ENCODE results near the gene OR4D6.

The OR4D6 gene

DNA sequence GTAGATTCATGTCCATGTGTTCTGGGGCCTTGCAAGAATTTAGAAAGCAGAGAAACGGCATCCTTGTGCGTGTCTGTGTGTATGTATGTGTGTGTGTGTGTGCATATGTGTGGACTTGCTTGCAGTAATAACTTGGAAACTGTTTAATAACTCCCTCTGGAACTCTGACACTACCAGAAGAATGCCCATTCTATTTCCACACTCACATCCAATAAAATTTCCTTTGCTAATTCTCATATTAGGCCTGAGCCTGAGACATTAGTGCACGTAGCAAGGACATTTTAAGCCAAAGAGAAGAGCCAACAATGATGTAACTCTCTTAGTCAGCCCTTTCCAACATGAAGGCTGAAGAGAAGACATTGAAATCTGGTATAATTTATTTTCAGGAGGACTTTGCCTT is 3.2 kb downstream of the OR4D6 start:
- H3K27ac ChIP-seq, result no peak overlapping the region
- TF ChIP-seq, protein P1, sequence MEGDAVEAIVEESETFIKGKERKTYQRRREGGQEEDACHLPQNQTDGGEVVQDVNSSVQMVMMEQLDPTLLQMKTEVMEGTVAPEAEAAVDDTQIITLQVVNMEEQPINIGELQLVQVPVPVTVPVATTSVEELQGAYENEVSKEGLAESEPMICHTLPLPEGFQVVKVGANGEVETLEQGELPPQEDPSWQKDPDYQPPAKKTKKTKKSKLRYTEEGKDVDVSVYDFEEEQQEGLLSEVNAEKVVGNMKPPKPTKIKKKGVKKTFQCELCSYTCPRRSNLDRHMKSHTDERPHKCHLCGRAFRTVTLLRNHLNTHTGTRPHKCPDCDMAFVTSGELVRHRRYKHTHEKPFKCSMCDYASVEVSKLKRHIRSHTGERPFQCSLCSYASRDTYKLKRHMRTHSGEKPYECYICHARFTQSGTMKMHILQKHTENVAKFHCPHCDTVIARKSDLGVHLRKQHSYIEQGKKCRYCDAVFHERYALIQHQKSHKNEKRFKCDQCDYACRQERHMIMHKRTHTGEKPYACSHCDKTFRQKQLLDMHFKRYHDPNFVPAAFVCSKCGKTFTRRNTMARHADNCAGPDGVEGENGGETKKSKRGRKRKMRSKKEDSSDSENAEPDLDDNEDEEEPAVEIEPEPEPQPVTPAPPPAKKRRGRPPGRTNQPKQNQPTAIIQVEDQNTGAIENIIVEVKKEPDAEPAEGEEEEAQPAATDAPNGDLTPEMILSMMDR (conservative IDR thresholded peaks at IDR 0.05), result no peak
- TF ChIP-seq ZFX (IDR thresholded peaks at IDR 0.05), result no peak

- no peak overlapping the region for H3K27ac ChIP-seq
- TF ChIP-seq, protein P1 (conservative IDR thresholded peaks at IDR 0.05), result no peak
- TF ChIP-seq ZFX (IDR thresholded peaks at IDR 0.05), result no peak
These were observed 6.5 kb downstream of the OR4D6 start for GRCh38 chr11:59463190-59463641.

DNA sequence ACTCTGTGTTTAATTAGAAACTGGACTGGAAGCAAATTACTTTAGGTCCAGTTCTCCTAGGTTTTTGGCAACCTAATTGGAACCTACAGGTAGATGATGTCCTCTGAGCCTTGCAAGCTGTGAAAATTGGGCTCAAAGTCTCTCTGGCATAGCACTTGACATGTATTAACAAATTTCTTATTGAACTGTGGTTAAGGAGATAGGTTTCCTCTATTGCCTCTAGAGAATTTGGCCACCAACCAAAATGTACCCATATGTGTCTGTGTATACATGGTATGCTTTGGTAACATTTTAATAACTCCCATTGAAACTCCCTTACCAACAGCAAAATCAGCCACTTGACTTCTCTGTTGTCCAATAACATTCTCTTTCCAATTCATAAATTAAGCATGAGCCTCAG is 16.3 kb downstream of the OR4D6 start, which contains the start of gene OR4D10:
Gene OR4D10 (plus strand): TSS at position 301 of the 400 bp plus-strand sequence. CDS start 4,115 bp downstream, outside the sequence.
- H3K27ac ChIP-seq, result no peak within 1 kb of the TSS
- no peak for TF ChIP-seq ZFX (IDR thresholded peaks at IDR 0.05)
- TF ChIP-seq, protein P1 (conservative IDR thresholded peaks at IDR 0.05), result no peak

DNA sequence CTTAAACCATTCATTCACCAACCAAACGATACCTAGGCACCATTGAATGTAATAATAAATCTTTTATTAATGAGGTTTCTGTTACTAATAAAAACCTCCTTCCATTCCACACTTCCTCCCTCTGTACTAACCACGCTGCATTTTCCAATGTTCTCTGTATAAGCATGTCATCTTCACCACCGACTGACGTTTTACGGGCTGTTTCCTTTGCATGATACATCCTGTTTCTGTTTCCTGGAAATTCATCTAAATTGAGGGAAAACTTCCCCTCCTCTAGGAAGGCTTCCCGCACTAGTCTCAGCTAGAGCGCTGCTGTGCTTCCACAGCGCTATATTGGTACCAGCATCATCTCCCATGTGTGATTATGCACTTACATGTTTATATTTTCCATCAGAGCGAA is 18.4 kb downstream of the OR4D6 start:
- TF ChIP-seq ZFX (IDR thresholded peaks at IDR 0.05), result no peak
- TF ChIP-seq, protein P1 (conservative IDR thresholded peaks at IDR 0.05), result no peak
- no peak overlapping the region for H3K27ac ChIP-seq

GRCh38 chr11:59479906-59480305 is 23.1 kb downstream of the OR4D6 start:
- no peak overlapping the region for H3K27ac ChIP-seq
- TF ChIP-seq ZFX (IDR thresholded peaks at IDR 0.05), result no peak
- TF ChIP-seq, protein P1 (conservative IDR thresholded peaks at IDR 0.05), result no peak

DNA sequence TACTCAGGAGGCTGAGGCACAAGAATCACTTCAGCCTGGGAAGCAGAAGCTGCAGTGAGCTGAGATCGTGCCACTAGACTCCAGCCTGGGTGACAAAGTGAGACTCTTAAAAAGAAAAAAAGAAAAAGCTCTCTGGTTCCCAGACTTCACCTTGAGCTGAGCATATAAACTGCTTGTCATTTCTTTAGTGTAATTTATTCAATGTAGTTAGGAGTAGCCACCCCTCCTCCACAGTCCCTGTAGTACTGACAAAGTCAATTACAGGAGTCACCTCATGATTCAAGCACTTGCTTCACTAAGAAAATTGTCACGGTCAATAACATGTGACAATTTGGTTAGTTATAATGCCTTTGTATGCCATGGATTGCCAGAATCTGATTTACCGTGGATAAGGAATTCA is 23.6 kb downstream of the OR4D6 start:
- no peak overlapping the region for H3K27ac ChIP-seq
- TF ChIP-seq, protein P1 (conservative IDR thresholded peaks at IDR 0.05), result no peak
- no peak for TF ChIP-seq ZFX (IDR thresholded peaks at IDR 0.05)

GRCh38 chr11:59501931-59502330 is 45.2 kb downstream of the OR4D6 start:
- TF ChIP-seq, protein P1 (conservative IDR thresholded peaks at IDR 0.05), result no peak
- no peak for TF ChIP-seq ZFX (IDR thresholded peaks at IDR 0.05)
- no peak overlapping the region for H3K27ac ChIP-seq
